Neutrophil (primary cell): ENCODE data around the gene TNKS2.
A peak's percentile ranks its signal among the peaks of the same experiment; 100 is the strongest.

ENCODE experiments used
- H3K27ac ChIP-seq: fragments of 200-600 bp; sonication (generic); 2 replicates; pipeline ENCODE4 v1.5.1; 2016; ENCODE audit warnings: mild to moderate bottlenecking, moderate library complexity
- H3K27me3 ChIP-seq: fragments of 200-600 bp; sonication (generic); 2 replicates; pipeline ENCODE4 v1.6.0; 2016; ENCODE audit warnings: mild to moderate bottlenecking
- H3K36me3 ChIP-seq: fragments of 200-600 bp; sonication (generic); 2 replicates; pipeline ENCODE4 v1.5.1; 2017
- H3K4me1 ChIP-seq, 2 experiments: fragments of 200-600 bp in 1 of 2; sonication (generic) in 1 of 2; 1 replicate in 1 of 2; 2 replicates in 1 of 2; pipeline versions ENCODE4 v1.5.1 to v1.6.1; 2013 to 2016; ENCODE audit warnings: low read depth in 1 of 2, low read length in 1 of 2, mild to moderate bottlenecking in 1 of 2, moderate library complexity in 1 of 2; ENCODE audit not compliant: control insufficient read depth in 1 of 2, insufficient read depth in 1 of 2
- H3K4me3 ChIP-seq, 2 experiments: fragments of 200-600 bp in 1 of 2; sonication (generic) in 1 of 2; 1 replicate in 1 of 2; 2 replicates in 1 of 2; pipeline ENCODE4 v1.5.1; 2013 to 2016; ENCODE audit warnings: low read depth in 1 of 2, low read length in 1 of 2, mild to moderate bottlenecking in 1 of 2, moderate library complexity in 1 of 2
- H3K9me3 ChIP-seq: fragments of 200-600 bp; sonication (generic); 2 replicates; pipeline ENCODE4 v1.5.1; 2016
- TF ChIP-seq, protein P1 (sequence below): fragments of 200-600 bp; sonication (generic); IDR thresholded peaks from 2 replicates; pipeline ENCODE4 v1.5.1; 2016; ENCODE audit warnings: antibody characterized with exemption

TNKS2 gene

DNA sequence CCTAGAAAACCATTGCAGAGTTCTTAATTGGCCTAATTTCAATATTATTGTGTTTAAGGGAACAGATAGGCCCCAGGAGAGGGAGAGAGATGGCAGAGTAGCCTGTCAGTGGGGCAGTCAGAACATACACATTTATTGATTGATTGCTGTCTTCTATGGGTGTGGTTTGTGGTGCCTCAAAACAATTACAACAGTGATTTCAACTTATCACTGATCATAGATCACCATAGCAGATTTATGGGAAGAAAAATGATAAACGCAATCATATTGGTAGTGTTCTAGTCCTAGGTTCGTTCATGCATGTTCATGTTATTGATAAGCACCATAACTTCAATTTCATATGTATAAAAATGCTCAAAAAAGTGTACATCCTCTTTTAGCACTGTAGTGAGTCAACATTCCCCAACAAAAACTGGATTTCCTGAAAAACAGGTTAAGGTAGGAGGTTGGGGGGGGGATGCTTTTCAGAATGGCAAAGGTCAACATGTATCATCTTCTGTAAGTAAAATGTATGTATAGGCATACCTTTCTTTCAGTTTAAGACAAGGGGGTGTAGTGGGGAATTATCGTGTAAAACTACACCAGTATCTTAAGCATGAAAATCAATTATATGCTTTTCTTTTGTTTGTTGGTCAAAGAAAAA lies 1.1 kb upstream of the TNKS2 start:
- Histone ChIP-seq H3K27ac (peak overlapping the region; percentile 95), H3K9me3 (no peaks in the 10 kb centered on the region)

DNA sequence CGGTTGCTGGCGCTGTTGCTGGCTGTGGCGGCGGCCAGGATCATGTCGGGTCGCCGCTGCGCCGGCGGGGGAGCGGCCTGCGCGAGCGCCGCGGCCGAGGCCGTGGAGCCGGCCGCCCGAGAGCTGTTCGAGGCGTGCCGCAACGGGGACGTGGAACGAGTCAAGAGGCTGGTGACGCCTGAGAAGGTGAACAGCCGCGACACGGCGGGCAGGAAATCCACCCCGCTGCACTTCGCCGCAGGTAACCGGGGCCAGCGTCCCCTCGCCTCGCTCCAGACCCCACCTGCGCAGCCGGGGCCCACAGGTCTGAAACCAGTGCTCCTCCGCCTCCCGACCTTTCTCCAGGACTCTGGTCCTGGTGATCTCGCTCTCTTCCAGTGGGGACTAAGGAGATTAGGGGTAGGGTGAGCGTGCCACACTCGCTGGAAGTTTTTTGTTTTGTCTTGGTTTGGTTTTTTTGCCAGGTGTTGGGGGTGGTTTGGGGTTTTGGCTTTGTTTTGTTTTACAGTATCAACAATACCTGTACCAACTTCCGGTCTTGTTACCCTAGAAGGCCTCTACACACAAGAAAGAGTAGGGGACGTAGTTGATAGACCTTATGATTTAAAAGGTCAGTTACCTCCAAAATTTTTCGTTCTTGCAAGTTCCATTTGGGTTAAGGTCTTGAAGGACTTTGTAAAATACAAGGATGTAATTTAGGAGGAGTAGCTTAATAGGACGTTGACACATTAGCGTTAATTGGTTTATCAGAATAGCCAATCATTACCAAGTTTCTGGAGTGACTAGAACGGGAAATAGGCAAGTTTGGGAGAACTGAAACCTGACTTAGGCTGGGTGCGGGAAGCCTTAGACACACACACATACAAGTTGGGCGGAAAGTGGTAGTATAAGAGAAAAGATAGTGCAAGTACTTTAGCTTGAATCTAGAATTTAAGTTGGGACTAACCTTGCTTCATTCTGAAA lies 704 bp downstream of the TNKS2 start:
- peak overlapping the region; percentile 71 to 97 for H3K4me3 ChIP-seq
- H3K4me1 ChIP-seq = peaks cover 45 to 46% of the 10 kb centered on the region in 2 experiments
- H3K27me3 ChIP-seq = peaks cover 4% of the 10 kb centered on the region
- H3K36me3 ChIP-seq = no peaks in the 10 kb centered on the region
- peak overlapping the region; percentile 95 for H3K27ac ChIP-seq
- TF ChIP-seq, protein P1, sequence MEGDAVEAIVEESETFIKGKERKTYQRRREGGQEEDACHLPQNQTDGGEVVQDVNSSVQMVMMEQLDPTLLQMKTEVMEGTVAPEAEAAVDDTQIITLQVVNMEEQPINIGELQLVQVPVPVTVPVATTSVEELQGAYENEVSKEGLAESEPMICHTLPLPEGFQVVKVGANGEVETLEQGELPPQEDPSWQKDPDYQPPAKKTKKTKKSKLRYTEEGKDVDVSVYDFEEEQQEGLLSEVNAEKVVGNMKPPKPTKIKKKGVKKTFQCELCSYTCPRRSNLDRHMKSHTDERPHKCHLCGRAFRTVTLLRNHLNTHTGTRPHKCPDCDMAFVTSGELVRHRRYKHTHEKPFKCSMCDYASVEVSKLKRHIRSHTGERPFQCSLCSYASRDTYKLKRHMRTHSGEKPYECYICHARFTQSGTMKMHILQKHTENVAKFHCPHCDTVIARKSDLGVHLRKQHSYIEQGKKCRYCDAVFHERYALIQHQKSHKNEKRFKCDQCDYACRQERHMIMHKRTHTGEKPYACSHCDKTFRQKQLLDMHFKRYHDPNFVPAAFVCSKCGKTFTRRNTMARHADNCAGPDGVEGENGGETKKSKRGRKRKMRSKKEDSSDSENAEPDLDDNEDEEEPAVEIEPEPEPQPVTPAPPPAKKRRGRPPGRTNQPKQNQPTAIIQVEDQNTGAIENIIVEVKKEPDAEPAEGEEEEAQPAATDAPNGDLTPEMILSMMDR = no peak
- no peaks in the 10 kb centered on the region for H3K9me3 ChIP-seq

More for the DNA sequence above, 1.1 kb upstream of the TNKS2 start:
- H3K4me1 ChIP-seq = peaks cover 42 to 45% of the 10 kb centered on the region in 2 experiments
- H3K36me3 ChIP-seq = no peaks in the 10 kb centered on the region
- TF ChIP-seq, protein P1 = no peak
- H3K4me3 ChIP-seq = peak overlapping the region; percentile 71 to 97
- H3K27me3 ChIP-seq = peaks cover 14% of the 10 kb centered on the region

DNA sequence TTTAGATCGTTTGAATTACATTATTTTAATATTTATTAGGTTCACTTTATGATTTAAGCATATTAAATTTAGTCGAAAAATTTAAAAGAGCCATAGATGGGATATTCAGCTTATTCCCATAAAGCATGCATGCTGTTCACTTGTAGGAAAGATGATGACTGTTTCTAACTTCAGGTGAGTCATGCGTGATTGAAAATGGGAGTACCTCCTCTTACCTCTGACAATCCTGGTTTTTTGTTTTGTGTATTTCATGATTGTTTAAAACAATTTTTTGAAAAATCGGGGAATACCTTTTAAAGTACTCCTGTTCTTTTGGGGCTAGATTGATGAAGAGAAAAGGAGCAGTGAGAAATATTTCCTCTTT lies 1.4 kb downstream of the TNKS2 start:
- peaks cover 45 to 46% of the 10 kb centered on the region in 2 experiments for H3K4me1 ChIP-seq

DNA sequence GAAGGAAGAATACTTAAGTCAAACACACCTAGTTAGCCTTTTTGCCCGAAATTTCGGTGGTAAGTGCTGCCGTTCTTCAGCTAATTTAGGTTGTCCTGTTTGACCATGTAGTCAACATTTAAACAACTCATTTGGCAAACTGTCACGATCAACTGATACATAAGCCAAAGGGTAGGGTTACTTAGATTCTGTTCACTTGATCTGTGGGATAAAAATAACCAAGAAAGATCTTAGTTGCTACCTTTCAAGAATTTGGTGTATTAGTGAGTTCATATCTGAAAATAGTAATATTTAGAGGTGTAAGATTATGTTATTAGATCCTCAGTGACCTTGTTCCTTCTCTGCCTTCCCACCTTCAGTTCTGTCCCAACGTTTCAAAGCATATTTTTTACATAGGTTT lies 2.0 kb downstream of the TNKS2 start:
- peaks cover 45 to 46% of the 10 kb centered on the region in 2 experiments for H3K4me1 ChIP-seq
- H3K4me3 ChIP-seq = no peak overlapping the region
- peaks cover 4% of the 10 kb centered on the region for H3K36me3 ChIP-seq
- peaks cover under 1% of the 10 kb centered on the region for H3K27me3 ChIP-seq
- TF ChIP-seq, protein P1 = no peak
- H3K9me3 ChIP-seq = no peaks in the 10 kb centered on the region
- peak overlapping the region; percentile 95 for H3K27ac ChIP-seq

More for the DNA sequence above, 1.4 kb downstream of the TNKS2 start:
- peaks cover 4% of the 10 kb centered on the region for H3K27me3 ChIP-seq
- peak overlapping the region; percentile 95 for H3K27ac ChIP-seq
- peaks cover under 1% of the 10 kb centered on the region for H3K36me3 ChIP-seq
- peak overlapping the region; percentile 71 to 97 for H3K4me3 ChIP-seq
- no peaks in the 10 kb centered on the region for H3K9me3 ChIP-seq
- TF ChIP-seq, protein P1 = no peak

DNA sequence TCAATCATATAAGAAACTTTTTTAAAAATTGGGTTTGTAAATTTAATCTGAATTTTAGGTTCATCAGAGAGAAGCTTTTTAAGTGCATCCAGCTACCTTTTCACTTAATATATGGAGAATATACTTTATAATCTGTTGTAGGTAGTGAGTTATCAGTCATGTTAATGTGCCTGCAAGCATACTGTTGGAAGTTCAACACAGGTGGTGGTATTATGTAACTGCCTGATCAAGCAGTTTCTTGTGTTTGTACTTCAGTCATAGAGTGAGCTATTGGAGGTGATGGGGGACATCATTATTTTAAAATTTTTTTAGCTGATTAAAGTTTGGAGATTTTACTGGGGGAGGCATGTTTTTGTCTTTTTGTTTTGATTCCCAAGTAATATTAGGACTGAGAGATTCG lies 2.5 kb downstream of the TNKS2 start:
- TF ChIP-seq, protein P1 = no peak
- Histone ChIP-seq H3K4me3 (no peak overlapping the region), H3K9me3 (no peaks in the 10 kb centered on the region), H3K36me3 (peaks cover 4% of the 10 kb centered on the region), H3K4me1 (peaks cover 47 to 48% of the 10 kb centered on the region in 2 experiments), H3K27ac (no peak overlapping the region), H3K27me3 (no peaks in the 10 kb centered on the region)
